ENCODE measurements around the gene PSD.

The PSD gene

GRCh38 chr10:102382871-102383270 is 35.7 kb downstream of the PSD start:
- DNase-seq, result no peak

DNA sequence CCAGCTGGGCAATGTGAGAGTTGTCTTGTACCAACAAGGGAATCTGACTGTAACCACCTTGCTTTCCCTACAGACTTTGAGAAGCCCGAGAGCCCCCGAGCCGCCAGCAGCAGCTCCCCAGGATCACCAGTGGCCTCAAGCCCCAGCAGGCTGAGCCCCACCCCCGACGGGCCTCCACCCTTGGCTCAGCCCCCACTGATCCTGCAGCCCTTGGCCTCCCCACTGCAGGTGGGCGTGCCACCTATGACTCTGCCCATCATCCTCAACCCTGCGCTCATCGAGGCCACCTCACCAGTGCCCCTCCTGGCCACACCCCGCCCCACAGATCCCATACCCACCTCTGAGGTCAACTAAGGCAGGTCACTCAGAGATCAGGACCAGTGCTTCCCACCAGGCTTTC is 36.6 kb downstream of the PSD start:
- no peak for DNase-seq

DNA sequence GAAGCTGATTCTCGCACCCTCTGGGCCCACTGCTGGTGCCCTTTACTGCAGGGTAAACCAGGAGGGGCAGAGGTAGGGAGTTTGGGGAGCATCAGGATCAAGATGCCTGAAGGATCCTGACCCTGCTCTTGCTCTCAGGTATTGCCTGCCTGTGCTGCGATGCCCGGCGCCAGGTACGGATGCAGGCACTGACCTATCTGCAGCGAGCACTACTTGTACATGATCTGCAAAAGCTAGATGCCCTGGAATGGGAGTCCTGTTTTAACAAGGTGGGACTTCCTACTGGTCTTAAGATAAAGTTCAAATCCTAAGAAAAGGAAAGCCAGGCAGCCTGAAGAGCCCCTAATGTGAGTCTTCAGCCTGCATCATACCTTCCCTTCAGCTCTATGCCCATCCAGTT is 39.2 kb downstream of the PSD start:
- DNase-seq, result no peak

DNA sequence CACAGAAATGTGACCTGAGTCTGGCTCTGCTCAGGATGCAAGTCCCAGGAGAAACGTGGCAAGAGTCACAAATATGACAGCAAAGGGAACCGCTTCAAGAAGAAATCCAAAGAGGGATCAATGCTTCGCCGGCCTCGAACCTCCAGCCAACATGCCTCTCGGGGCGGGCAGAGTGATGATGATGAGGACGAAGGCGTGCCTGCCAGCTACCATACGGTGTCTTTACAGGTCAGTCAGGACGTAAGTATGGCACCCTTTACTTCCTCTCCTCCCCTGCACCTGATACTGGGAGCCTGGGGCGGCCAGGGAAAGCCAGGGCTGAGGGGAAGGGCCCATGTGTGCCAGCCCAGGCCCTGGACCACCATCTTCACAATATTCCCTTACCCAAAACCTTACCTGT is 41.7 kb downstream of the PSD start:
- DNase-seq, result no peak

DNA sequence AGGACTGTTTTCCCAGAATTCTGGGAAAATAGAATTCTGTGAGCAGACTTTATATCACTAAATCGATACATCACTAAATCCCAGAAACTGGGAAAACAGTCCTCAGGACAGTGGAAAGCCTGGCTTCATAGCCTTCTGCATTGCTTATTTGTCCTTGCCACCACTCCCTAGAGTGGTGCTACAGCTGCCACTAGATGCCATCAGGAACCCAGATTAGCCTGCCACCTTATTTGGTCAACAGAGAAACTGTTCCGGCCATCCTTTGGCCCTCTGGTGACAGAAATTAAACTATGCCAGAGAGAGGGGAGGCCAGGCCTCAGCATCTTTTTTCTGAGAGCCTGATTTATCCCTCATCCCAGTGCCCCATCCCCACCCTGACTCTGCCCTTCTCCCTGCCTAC is 42.7 kb downstream of the PSD start:
- DNase-seq, result no peak

DNA sequence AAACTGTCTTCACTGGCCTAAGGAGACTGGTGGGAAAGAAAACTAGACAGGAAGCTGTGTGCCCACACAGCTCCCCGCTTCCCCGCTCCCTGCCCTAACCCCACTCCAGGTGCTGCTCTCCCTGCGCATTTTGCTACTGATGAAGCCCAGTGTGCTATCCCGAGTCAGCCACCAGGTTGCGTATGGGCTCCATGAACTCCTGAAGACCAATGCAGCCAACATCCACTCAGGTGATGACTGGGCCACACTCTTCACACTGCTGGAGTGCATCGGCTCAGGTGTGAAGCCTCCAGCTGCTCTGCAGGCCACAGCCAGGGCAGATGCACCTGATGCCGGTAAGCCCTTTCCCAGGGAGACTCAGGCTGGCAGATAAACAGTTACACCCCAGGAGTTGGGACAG is 43.3 kb downstream of the PSD start:
- no peak for DNase-seq

DNA sequence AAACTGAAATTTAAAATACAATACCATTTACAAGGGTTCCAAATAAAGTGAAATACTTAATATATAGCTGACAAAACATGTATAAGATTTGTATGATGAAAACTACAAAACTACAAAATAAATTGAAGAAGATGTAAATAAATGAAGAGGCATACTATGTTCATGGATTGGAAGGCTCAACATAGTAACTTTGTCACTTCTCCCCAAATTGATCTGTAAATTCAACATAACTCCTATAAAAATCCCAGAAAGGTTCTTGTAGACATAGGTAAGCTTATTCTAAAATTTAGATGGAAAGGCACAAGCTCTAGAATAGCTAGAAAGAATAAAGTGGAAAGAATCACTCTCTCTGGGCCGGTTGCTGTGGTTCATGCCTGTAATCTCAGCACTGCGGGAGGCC is 47.3 kb downstream of the PSD start:
- no peak for DNase-seq

DNA sequence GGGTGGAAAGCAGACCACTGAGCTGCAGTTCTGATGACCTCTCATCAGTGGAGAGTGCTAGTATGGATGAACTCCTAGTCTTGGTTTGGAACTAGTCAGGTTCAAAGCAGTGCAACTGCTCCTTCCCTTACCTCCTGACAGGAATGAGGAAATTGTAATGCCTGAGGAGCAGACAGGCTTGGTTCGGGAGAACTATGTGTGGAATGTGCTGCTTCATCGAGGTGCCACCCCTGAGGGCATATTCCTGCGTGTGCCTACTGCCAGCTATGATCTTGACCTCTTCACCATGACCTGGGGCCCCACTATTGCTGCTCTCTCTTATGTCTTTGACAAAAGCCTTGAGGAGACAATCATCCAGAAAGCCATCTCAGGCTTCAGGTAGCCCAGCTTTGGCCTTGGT is 50.5 kb downstream of the PSD start:
- no peak for DNase-seq

- DNase-seq, result no peak
Measured at GRCh38 chr10:102367441-102367840, 51.1 kb downstream of the PSD start.

GRCh38 chr10:102358712-102359382 is 59.7 kb downstream of the PSD start:
- DNase-seq, result no peak

- DNase-seq, result no peak
Measured at GRCh38 chr10:102354451-102354850, 64.1 kb downstream of the PSD start.

All from NCI-H1048 (cell line).